GM20000 (cell line): Measurements from ENCODE around the gene RTN4R.
"Not testable (repeated sequence)": the region's sequence is repeated elsewhere in the genome, so short reads cannot be mapped to it uniquely, and the experiment has no call there.

Experiments
- DNase-seq: peaks from one replicate; pipeline ENCODE4 v3.0.0; 2012; ENCODE audit warnings: low spot score
- TF ChIP-seq, protein P1 (sequence below): IDR thresholded peaks from 2 replicates; pipeline ENCODE4 v1.5.1; 2012; ENCODE audit warnings: mild to moderate bottlenecking, control low read depth; ENCODE audit errors: extremely low read depth, missing control alignments

RTN4R gene

DNA sequence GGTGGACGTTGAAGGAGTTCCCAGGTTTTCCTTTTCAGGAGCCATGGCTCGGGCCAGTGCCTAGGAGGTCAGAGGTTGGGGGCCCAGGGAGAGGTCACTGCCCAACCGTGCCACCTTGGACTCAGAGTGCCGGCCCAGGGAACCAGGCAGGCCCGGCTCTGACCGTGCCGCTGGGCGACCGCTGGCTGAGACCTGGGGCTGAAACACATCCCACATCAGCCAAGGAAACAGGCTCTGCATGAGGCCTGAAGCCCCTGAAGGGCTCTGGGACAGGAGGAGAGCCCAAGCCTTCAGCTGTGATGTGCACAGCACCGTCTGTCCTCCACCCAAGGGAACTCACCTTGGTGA is 21.9 kb upstream of the RTN4R start:
- TF ChIP-seq, protein P1, sequence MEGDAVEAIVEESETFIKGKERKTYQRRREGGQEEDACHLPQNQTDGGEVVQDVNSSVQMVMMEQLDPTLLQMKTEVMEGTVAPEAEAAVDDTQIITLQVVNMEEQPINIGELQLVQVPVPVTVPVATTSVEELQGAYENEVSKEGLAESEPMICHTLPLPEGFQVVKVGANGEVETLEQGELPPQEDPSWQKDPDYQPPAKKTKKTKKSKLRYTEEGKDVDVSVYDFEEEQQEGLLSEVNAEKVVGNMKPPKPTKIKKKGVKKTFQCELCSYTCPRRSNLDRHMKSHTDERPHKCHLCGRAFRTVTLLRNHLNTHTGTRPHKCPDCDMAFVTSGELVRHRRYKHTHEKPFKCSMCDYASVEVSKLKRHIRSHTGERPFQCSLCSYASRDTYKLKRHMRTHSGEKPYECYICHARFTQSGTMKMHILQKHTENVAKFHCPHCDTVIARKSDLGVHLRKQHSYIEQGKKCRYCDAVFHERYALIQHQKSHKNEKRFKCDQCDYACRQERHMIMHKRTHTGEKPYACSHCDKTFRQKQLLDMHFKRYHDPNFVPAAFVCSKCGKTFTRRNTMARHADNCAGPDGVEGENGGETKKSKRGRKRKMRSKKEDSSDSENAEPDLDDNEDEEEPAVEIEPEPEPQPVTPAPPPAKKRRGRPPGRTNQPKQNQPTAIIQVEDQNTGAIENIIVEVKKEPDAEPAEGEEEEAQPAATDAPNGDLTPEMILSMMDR = no peak
- DNase-seq = no peak

DNA sequence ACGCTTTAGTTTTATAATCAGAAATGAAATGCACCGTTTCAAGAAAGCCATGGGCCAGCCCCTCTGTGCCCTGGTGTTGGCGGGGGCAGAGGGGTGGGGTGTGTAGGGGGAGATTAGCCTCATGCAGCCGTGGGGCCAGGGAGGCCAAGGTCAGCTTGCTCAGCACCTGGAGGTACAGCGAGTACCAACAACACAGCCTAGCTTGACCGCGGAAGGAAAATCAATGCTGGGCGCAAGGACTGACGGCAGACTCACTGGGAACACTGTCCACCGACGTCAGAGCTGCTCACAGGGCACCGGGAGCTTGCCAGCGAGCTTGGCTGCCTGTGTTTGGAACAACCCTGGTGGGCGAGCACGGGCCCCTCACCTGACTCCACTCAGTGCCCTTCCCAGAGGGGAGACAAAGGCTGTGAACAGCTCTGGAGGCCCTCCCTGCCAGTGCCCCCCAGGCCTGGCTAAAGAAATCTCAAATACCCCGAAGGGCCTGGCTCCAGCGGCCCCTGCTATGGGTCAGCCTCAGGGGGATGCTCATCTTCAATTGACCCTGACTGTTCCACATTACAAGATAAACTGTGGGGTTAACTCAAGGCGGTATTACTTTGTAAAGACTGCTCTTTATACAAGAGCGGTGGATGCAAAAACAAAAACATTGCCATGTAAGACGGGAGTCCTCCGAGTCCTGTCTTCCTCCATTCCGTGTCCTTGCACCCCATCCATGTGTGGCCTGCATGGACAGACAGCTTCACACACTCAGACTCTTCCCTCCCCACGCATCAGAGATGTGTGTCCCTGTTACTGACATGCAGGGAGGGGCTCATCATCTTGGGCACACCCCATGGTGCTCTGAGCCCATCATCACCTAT is 21.3 kb upstream of the RTN4R start:
- not testable (repeated sequence) for DNase-seq

DNA sequence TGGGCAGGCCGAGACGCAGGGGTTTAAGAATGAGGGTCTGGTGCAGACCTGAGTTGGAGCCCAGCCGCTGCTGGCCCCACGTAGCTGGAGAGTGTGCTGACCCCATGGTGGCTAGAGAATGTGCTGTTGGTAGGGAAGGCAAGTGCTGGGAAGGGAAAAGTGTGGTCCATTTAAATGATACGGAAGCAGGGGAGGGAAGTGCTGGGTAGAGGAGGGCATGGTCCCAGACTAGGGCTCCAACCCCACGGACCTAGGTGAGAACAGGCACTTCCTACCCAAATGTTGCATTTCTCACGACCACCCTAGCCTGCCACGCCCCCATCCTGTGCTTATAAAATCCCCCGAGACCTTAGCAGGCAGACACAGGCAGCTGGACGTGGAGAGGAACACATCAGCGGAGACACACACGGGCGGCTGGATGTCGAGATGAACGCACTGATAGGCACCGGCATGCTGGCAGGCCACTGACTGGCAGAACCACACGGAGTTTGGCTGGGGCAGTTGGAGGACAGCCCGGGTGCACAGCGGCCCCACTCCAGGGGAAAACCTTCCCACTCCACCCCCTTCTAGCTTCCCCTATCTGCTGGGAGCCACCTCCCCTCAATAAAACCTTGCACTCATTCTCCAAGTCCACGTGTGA is 18.8 kb upstream of the RTN4R start:
- not testable (repeated sequence) for DNase-seq

DNA sequence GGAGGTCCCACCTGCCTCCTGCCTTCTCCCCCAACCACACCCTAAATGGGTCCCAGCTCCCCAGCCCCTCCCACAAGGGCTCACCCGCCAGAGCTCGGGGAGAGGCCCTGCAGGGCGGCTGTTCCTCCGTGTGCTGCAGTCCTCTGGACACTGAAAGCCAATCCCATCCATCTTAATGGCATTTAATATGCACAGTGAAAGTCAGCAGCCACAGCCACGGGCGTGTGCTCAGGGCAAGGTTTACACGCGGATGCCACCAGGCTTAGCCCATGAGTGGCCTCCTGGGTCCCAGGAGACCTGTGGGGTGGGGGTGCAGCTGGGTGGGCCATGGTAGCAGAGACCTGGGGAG is 18.2 kb upstream of the RTN4R start:
- not testable (repeated sequence) for DNase-seq

DNA sequence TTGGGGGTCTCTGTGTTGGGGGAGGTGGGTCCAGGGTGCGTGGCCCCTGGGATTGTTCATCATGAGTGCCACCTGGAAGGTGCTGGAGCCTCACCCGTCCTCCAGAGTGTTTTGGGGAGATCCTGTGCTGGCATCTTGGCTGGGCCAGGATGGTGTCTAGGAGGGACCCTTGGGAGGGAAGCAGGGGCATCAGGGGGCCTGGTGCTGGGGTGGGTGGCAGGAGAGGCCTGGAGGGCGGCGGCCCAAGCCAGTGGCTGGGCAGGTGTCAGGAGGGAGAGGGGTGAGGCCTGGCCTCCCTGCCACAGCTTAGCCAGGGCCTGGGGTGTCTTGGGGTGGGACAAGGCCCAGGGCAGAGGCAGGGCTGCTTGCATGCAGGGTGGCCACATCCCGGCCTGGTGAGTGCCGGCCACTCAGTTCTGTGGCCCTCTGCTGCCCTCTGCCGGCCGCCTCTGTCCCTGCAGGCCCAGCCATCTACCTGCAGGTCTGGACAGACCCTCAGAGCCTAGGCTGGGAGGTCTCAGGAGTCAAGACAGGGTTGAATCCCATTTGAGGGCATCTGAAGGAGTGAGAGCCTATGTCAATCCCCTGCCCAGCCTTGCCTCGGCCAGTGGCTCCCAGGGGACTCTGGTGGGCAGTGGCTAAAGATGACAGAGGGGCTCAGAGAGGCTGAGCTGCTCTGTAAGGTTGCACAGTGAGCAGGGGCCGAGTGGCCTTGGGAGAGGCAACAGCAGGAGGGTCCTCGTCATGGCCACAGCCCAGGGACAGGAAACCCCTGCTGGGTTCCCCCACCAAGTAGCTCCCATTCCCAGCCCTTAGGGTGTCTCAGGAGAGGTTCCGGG is 17.6 kb upstream of the RTN4R start:
- TF ChIP-seq, protein P1 = peak; percentile 80
- peak; percentile 82 for DNase-seq

DNA sequence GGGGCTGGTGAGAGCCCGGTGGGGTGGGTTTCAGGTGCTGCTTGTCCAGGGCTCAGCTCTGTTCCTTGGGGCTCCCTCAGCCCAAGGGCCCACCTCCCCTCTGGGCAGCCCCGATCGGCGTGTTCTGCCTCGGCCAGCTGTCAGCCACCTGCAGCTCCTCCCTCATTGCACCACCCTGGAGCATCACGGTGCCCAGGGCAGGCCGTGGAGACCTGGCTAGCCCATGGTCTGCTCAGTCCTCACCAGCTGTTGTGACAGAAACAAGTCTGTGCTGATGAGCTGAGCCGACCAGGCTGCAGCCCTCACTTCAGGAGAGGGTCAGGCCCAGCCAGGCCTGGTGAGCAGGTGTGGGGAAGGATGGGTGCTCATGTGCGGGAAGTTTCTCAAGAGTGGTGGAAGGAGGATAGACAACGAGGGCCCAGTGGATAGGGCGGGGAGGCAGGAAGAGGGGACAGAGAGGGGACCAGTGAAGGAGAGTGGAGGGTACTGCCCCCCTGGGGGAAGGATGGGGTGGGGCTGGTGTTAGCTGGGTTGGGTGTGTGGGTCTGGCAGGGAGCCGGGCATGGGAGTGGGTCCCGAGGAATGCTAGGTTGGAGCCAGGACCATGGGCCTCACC is 16.5 kb upstream of the RTN4R start:
- TF ChIP-seq, protein P1 = no peak
- DNase-seq = no peak

DNA sequence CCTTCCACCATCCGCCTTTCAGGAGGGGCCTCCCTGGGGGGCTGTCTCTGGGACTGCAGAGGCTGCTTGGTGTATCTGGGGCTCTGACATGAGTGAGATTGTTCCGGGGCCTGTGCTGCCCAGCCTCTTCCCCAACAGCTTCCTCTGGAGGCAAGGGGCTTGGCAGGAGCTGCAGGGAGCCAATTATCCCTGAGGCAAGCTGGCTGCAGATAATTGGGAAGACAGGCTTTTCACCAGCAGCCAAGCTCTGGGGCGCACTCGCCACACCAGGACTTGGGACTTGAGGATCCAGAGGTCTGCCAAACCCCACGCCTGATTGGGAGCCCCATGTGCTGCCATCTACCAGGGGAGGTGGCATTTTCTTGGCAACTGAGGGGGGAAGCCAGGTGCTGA is 15.6 kb upstream of the RTN4R start:
- TF ChIP-seq, protein P1 = no peak
- no peak for DNase-seq

DNA sequence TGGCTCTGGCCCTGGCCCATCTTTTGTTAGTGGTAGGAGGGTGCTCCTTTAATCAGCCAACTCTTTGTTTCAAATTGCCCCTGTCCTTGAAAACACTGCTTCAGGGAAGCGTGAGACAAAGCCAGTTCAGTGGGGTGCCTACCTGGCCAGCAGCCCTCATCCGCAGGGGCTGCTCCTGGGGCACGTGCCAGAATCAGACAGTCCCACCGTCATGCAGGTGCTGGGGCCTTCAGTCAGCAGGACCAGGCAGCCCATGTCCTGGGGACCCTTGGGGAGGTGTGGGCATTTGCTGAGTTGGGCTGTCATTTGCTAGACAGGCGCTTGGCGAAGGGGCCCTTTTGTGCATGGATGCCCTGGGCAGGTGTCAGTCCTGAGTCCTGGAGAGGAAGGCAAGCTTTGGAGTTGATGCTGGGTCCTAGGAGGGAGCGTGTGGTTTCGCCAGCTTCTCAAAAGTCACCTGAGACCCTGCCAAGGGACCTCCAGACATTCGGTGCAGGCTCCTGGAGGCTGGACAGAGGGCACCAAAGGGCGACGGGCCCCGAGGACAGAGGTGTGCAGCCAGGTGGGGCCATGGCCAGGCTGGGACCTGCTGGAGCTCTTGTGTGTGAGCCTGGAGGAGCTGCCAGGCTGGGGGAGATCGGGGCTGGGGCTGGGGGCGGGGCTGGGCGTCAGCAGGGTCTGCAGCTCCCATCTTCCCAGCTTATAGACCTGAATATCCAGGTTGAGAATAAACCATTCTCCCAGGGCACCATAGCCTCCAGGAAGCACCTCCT is 15.0 kb upstream of the RTN4R start:
- TF ChIP-seq, protein P1 = no peak
- no peak for DNase-seq
